NCI-H1092 treated with DMSO at 0.1 percent for 48 hours (cell line): ENCODE results near the gene PTPRQ.
"Not testable (repeated sequence)": the region's sequence is repeated elsewhere in the genome, so short reads cannot be mapped to it uniquely, and the experiment has no call there.

Source experiments
- DNase-seq: peaks from one replicate; lab custom pipeline; 2025; lab: John Stamatoyannopoulos, UW

Gene PTPRQ

GRCh38 chr12:80470403-80470802 lies 26.4 kb downstream of the PTPRQ start:
- DNase-seq = no peak

- DNase-seq = no peak
Observed at GRCh38 chr12:80472236-80472635, 28.2 kb downstream of the PTPRQ start.

GRCh38 chr12:80472911-80473500 lies 29.0 kb downstream of the PTPRQ start:
- DNase-seq = peak; percentile 9

GRCh38 chr12:80477521-80478145 lies 33.6 kb downstream of the PTPRQ start:
- DNase-seq = not testable (repeated sequence)

GRCh38 chr12:80484746-80485145 lies 40.7 kb downstream of the PTPRQ start:
- no peak for DNase-seq

GRCh38 chr12:80485222-80485987 lies 41.4 kb downstream of the PTPRQ start:
- no peak for DNase-seq

GRCh38 chr12:80490329-80490728 lies 46.3 kb downstream of the PTPRQ start:
- no peak for DNase-seq

- DNase-seq = no peak
Observed at GRCh38 chr12:80491166-80491565, 47.1 kb downstream of the PTPRQ start.

- DNase-seq = no peak
Observed at GRCh38 chr12:80493466-80493865, 49.4 kb downstream of the PTPRQ start.

- DNase-seq = no peak
Observed at GRCh38 chr12:80494836-80495235, 50.8 kb downstream of the PTPRQ start.

- no peak for DNase-seq
Observed at GRCh38 chr12:80498059-80498728, 54.2 kb downstream of the PTPRQ start.

- DNase-seq = no peak
Observed at GRCh38 chr12:80504389-80505163, 60.5 kb downstream of the PTPRQ start.

GRCh38 chr12:80509781-80510556 lies 65.9 kb downstream of the PTPRQ start:
- no peak for DNase-seq

- DNase-seq = no peak
Observed at GRCh38 chr12:80512781-80513180, 68.7 kb downstream of the PTPRQ start.

- no peak for DNase-seq
Observed at GRCh38 chr12:80513211-80513610, 69.2 kb downstream of the PTPRQ start.

GRCh38 chr12:80517655-80518054 lies 73.6 kb downstream of the PTPRQ start:
- no peak for DNase-seq

- no peak for DNase-seq
Observed at GRCh38 chr12:80531646-80532045, 87.6 kb downstream of the PTPRQ start.

GRCh38 chr12:80539029-80539428 lies 95.0 kb downstream of the PTPRQ start:
- DNase-seq = no peak

- no peak for DNase-seq
Observed at GRCh38 chr12:80549298-80549697, 105.3 kb downstream of the PTPRQ start.

GRCh38 chr12:80551897-80552296 lies 107.9 kb downstream of the PTPRQ start:
- DNase-seq = no peak

GRCh38 chr12:80553316-80553715 lies 109.3 kb downstream of the PTPRQ start:
- no peak for DNase-seq
